GM10847 (cell line): ENCODE measurements around the gene ASTN1.

ENCODE experiments used
- POLR2A ChIP-seq: IDR thresholded peaks from 2 replicates; pipeline ENCODE4 v1.6.1; 2011; ENCODE audit not compliant: insufficient read length; ENCODE audit errors: extremely low read depth

The ASTN1 gene

GRCh38 chr1:176904057-176904751 is 260.3 kb downstream of the ASTN1 start:
- TF ChIP-seq POLR2A, result no peak

GRCh38 chr1:176903474-176903873 is 261.0 kb downstream of the ASTN1 start:
- no peak for TF ChIP-seq POLR2A

GRCh38 chr1:176899321-176899720 is 265.2 kb downstream of the ASTN1 start:
- TF ChIP-seq POLR2A, result no peak

- TF ChIP-seq POLR2A, result no peak
Observed at GRCh38 chr1:176897350-176898236, 266.9 kb downstream of the ASTN1 start.

- no peak for TF ChIP-seq POLR2A
Observed at GRCh38 chr1:176896216-176896615, 268.3 kb downstream of the ASTN1 start.

GRCh38 chr1:176894450-176894849 is 270.1 kb downstream of the ASTN1 start:
- TF ChIP-seq POLR2A, result no peak

- no peak for TF ChIP-seq POLR2A
Observed at GRCh38 chr1:176893625-176894352, 270.7 kb downstream of the ASTN1 start.

- no peak for TF ChIP-seq POLR2A
Observed at GRCh38 chr1:176888471-176889032, 276.0 kb downstream of the ASTN1 start.

GRCh38 chr1:176885751-176886150 is 278.8 kb downstream of the ASTN1 start:
- TF ChIP-seq POLR2A, result no peak

GRCh38 chr1:176885341-176885740 is 279.2 kb downstream of the ASTN1 start:
- TF ChIP-seq POLR2A, result no peak

GRCh38 chr1:176884911-176885310 is 279.6 kb downstream of the ASTN1 start:
- no peak for TF ChIP-seq POLR2A

- no peak for TF ChIP-seq POLR2A
Observed at GRCh38 chr1:176884286-176884685, 280.2 kb downstream of the ASTN1 start.

- TF ChIP-seq POLR2A, result no peak
Observed at GRCh38 chr1:176880955-176881595, 283.4 kb downstream of the ASTN1 start.

GRCh38 chr1:176879784-176880620 is 284.5 kb downstream of the ASTN1 start:
- no peak for TF ChIP-seq POLR2A
